K562 (cell line): ENCODE data around the gene DPP4. TPM values are rescaled to one million over a fixed set of nuclear protein-coding genes. Genes with fewer than 3 reads are reported as not detected.

Source experiments
- ATAC-seq: fragments of 200-7000 bp; cut with Tn5 transposase; 3 replicates; pipeline ENCODE4 v1.9.1; 2020; ENCODE audit warnings: moderate library complexity
- BruUV-seq: library from RNA; stranded (reverse); fragments of 400-500 nt; replicated peaks from 2 replicates; lab custom pipeline; 2021; lab: Mats Ljungman, UMichigan
- CTCF ChIA-PET: fragments of 300-600 bp; formaldehyde crosslinking; extraction: SDS; loops from one replicate; lab custom pipeline; 2021; ENCODE audit warnings: low intra/inter-chr PET ratio; lab: Yijun Ruan, JAX
- POLR2A ChIA-PET: fragments of 300-600, 350-650 bp; sonication (Branson Sonifier 250); formaldehyde crosslinking; extraction: SDS; loops from one replicate; lab custom pipeline; 2021; ENCODE audit warnings: antibody characterized with exemption, inconsistent platforms; lab: Yijun Ruan, JAX
- DNase-seq, 4 experiments: peaks; one replicate each; pipeline versions ENCODE4 v3.0.0 to v3.0.0-alpha.2; 2011 to 2018; ENCODE audit warnings: low spot score in 3 of 4, mixed read lengths in 3 of 4; ENCODE audit errors: extremely low read depth in 1 of 4
- FAIRE-seq: peaks from 2 replicates; lab custom pipeline; 2011; peaks lifted over from hg19 to GRCh38; lab: Jason Lieb, UNC
- H2AFZ ChIP-seq: 2 replicates; pipeline ENCODE4 v1.6.0; 2011; ENCODE audit warnings: low read depth, low read length, control low read depth, inconsistent platforms
- H3K27ac ChIP-seq: fragments of 200-600 bp; 3 replicates; pipeline ENCODE4 v1.8.0; 2011; ENCODE audit warnings: low read depth, mild to moderate bottlenecking, control low read depth, inconsistent platforms, low read length, moderate library complexity, mixed read lengths; ENCODE audit errors: extremely low read depth
- H3K27me3 ChIP-seq, 2 experiments: fragments of 300-600 bp in 1 of 2; 2 replicates in 1 of 2; 3 replicates in 1 of 2; pipeline versions ENCODE4 v1.6.0 to v1.8.0; 2011; ENCODE audit warnings: inconsistent platforms in 2 of 2, low read length in 2 of 2, mild to moderate bottlenecking in 1 of 2, mixed read lengths in 1 of 2, moderate library complexity in 1 of 2; ENCODE audit not compliant: control insufficient read depth in 2 of 2, insufficient read depth in 2 of 2
- H3K36me3 ChIP-seq: fragments of 300-600 bp; 3 replicates; pipeline ENCODE4 v1.8.0; 2011; ENCODE audit warnings: mild to moderate bottlenecking, low read length, inconsistent platforms; ENCODE audit not compliant: control insufficient read depth, insufficient read depth
- H3K4me1 ChIP-seq, 2 experiments: fragments of 200-600 bp in 1 of 2; replicated peaks in 1 of 2; 2 replicates in 1 of 2; 3 replicates in 1 of 2; pipeline versions ENCODE4 v1.5.1 to v1.8.0; 2011; ENCODE audit warnings: inconsistent platforms in 2 of 2, low read length in 2 of 2, mild to moderate bottlenecking in 1 of 2, mixed read lengths in 1 of 2, moderate library complexity in 1 of 2; ENCODE audit not compliant: control insufficient read depth in 2 of 2, insufficient read depth in 2 of 2
- H3K4me2 ChIP-seq: 2 replicates; pipeline ENCODE4 v1.6.1; 2011; ENCODE audit warnings: low read length, control low read depth, inconsistent platforms, mixed read lengths; ENCODE audit not compliant: insufficient read depth
- H3K4me3 ChIP-seq: fragments of 200-600 bp; sonication (generic), shearing (Covaris generic); 2 replicates; pipeline ENCODE4 v1.5.1; 2016; ENCODE audit warnings: control low read depth, inconsistent platforms
- H3K79me2 ChIP-seq: fragments of 200-600 bp; 3 replicates; pipeline ENCODE4 v1.8.0; 2011; ENCODE audit warnings: low read length, inconsistent platforms; ENCODE audit not compliant: control insufficient read depth, insufficient read depth
- H3K9ac ChIP-seq, 2 experiments: 2 replicates each; pipeline versions ENCODE4 v1.6.0 to v1.6.1; 2011; ENCODE audit warnings: low read depth in 2 of 2, low read length in 2 of 2, control low read depth in 1 of 2, inconsistent platforms in 1 of 2, mild to moderate bottlenecking in 1 of 2, mixed read lengths in 1 of 2; ENCODE audit not compliant: insufficient read depth in 1 of 2
- H3K9me1 ChIP-seq: one replicate; pipeline ENCODE4 v1.6.0; 2011; ENCODE audit warnings: inconsistent platforms, mild to moderate bottlenecking, low read length, moderate library complexity; ENCODE audit not compliant: control insufficient read depth, insufficient read depth
- H3K9me3 ChIP-seq: replicated peaks from 2 replicates; pipeline ENCODE4 v1.5.1; 2011; ENCODE audit warnings: low read depth, low read length, inconsistent platforms; ENCODE audit not compliant: control insufficient read depth, insufficient read depth
- H4K20me1 ChIP-seq: replicated peaks from 2 replicates; pipeline ENCODE4 v1.6.1; 2011; ENCODE audit warnings: low read length, inconsistent platforms, mixed read lengths; ENCODE audit not compliant: control insufficient read depth, insufficient read depth
- FOXO4 ChIP-seq: fragments of 450-650 bp; formaldehyde crosslinking; IDR thresholded peaks from 2 replicates; pipeline ENCODE4 v1.4.0; 2020; ENCODE audit warnings: mild to moderate bottlenecking, moderate library complexity
- GABPB1 ChIP-seq: sonication (generic); formaldehyde crosslinking; IDR thresholded peaks from 2 replicates; pipeline ENCODE4 v1.8.0; 2022; ENCODE audit warnings: mild to moderate bottlenecking, missing genetic modification reagents
- KAT2B ChIP-seq: IDR thresholded peaks from one replicate; pipeline ENCODE4 v1.6.1; 2012; ENCODE audit warnings: low read depth, mild to moderate bottlenecking, control low read depth, inconsistent platforms, low read length, moderate library complexity
- in situ Hi-C: fragments of 300-500 bp; cut with MboI; formaldehyde crosslinking; loops from 4 replicates; pipeline ENCODE4 v1.15.0; 2018; ENCODE audit warnings: inconsistent platforms, mixed read lengths
- intact Hi-C: fragments of 100-400 bp; cut with micrococcal nuclease; formaldehyde crosslinking; loops from 2 replicates; pipeline ENCODE4 v1.14.2; 2022
- polyA plus RNA-seq, 8 experiments: library from polyadenylated mRNA; depleted of rRNA in 4 of 8; stranded (reverse) in 5 of 8; unstranded in 3 of 8; fragments of >200 nt; fragmentation: Nextera tagmentation in 2 of 8; fragmentation: Illumina TruSeq in 1 of 8; extraction: Ambion mirVana in 2 of 8; extraction: Trizol in 1 of 8; gene quantifications; 2 replicates each; pipeline versions ENCODE4 v1.2.1 to v1.2.3, GENCODE V29; 2011 to 2014; ENCODE audit warnings: inconsistent platforms in 1 of 8, missing spikeins in 1 of 8
- total RNA-seq, 7 experiments: library from RNA; depleted of rRNA in 6 of 7; stranded (reverse); fragments of >200 nt in 6 of 7; fragmentation: Illumina TruSeq in 2 of 7; extraction: Trizol in 2 of 7; gene quantifications; 2 replicates each; pipeline versions ENCODE4 v1.2.1 to v1.2.3, GENCODE V29; 2011 to 2021; ENCODE audit warnings: low replicate concordance in 1 of 7

The DPP4 gene
- total and polyA plus RNA-seq, 9 of the 15 experiments (the other 6 are each of a cell fraction or from before 2014, with no cell fraction given), result 0.11 TPM; not detected in 8

DNA sequence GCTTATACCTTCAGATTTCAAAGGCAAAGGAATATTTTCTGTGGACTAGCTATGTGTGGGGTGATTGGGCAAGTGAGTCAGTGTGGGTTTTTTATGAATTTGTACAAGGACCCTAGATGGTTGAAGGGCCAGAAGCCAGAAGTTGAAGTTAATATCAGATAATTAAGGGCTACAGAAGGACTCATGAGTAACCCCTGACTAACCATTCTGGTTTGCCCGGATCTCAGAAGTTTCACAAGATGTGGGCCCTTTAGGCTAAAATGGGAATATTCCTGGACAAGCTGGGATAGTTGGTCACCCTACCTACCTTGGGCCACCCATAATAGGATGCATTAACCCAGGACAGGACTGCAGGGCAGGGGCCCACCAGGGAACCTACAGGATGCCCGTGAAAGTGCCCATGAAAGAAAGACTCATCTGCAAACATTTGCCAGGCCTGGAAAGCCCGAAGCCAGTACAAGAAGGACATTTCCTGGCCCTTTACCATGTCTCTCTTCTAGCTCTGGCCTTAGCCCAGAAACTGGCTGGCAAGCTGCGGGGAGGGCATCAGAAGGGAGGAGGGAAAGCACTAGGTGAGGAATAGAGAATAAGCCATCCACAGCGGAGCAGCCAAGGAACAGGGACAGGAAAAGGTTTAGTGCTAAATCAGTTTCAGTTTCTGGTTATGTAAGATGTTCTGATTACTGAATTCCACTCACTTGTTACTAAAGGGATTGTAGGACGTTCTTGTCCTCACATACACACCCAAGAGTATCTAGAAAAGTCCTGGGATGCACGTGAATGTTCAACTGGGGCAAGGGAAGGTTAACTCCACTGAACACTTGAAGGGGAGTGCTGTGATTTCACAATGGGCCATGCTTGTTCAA lies 44.4 kb upstream of the DPP4 start (continued):
- no peak for TF ChIP-seq FOXO4 (CRISPR knock-in tag)

DNA sequence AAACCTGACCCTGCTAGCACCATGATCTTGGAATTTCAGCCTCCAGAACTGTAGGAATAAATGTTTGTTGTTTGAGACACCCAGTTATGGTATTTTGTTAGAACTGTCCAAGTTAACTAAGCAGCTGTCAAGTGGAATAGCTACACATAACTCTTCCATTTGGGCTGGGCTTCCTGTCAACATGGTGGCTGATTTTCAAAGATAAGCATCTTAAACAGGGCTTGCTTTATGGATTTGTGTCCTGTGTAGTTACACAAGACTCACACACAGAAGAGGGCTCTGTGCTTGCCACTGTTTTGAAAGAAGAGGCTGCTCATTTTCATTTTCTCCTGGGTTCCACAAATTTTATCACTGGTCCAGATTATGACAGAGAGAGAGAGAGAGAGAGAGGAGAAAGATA lies 42.3 kb upstream of the DPP4 start:
- Histone ChIP-seq H2AFZ (no peak overlapping the region), H4K20me1 (no peaks in the 10 kb centered on the region), H3K9me3 (no peaks in the 10 kb centered on the region), H3K4me3 (no peak overlapping the region), H3K9ac (no peak overlapping the region), H3K4me1 (no peaks in the 10 kb centered on the region), H3K27ac (no peak overlapping the region), H3K36me3 (no peaks in the 10 kb centered on the region), H3K9me1 (no peaks in the 10 kb centered on the region), H3K27me3 (no peaks in the 10 kb centered on the region), H3K79me2 (no peaks in the 10 kb centered on the region), H3K4me2 (no peak overlapping the region)
- ATAC-seq (no peak), DNase-seq (no peak), FAIRE-seq (no peak)
- ChIA-PET POLR2A (no interaction called here), CTCF (no interaction called here)
- in situ Hi-C loops (no loop called here), intact Hi-C loops (no loop called here)
- no TSS peak for BruUV-seq
- TF ChIP-seq KAT2B (no peak), GABPB1 (CRISPR knock-in tag) (no peak)
